Measurements from ENCODE around the gene DDX10.
A peak's percentile ranks its signal among the peaks of the same experiment; 100 is the strongest.
"Not testable (repeated sequence)": the region's sequence is repeated elsewhere in the genome, so short reads cannot be mapped to it uniquely, and the experiment has no call there.

DDX10 gene

GRCh38 chr11:108724974-108725689 lies 60.3 kb downstream of the DDX10 start:
- DNase-seq, result no peak

GRCh38 chr11:108726077-108726800 lies 61.4 kb downstream of the DDX10 start:
- no peak for DNase-seq

GRCh38 chr11:108727665-108728064 lies 62.8 kb downstream of the DDX10 start:
- DNase-seq, result no peak

GRCh38 chr11:108729227-108729871 lies 64.5 kb downstream of the DDX10 start:
- DNase-seq, result no peak

- DNase-seq, result no peak
Measured at GRCh38 chr11:108732395-108732794, 67.5 kb downstream of the DDX10 start.

GRCh38 chr11:108733479-108734116 lies 68.7 kb downstream of the DDX10 start:
- no peak for DNase-seq

GRCh38 chr11:108734283-108734682 lies 69.4 kb downstream of the DDX10 start:
- DNase-seq, result no peak

GRCh38 chr11:108734956-108735559 lies 70.2 kb downstream of the DDX10 start:
- peak; percentile 24 for DNase-seq

GRCh38 chr11:108740132-108740531 lies 75.3 kb downstream of the DDX10 start:
- not testable (repeated sequence) for DNase-seq

- no peak for DNase-seq
Measured at GRCh38 chr11:108743851-108744250, 79.0 kb downstream of the DDX10 start.

- DNase-seq, result no peak
Measured at GRCh38 chr11:108748968-108749367, 84.1 kb downstream of the DDX10 start.

GRCh38 chr11:108751444-108751843 lies 86.6 kb downstream of the DDX10 start:
- DNase-seq, result no peak

GRCh38 chr11:108752297-108752751 lies 87.5 kb downstream of the DDX10 start:
- DNase-seq, result no peak

GRCh38 chr11:108754901-108755625 lies 90.2 kb downstream of the DDX10 start:
- no peak for DNase-seq

GRCh38 chr11:108757630-108758029 lies 92.8 kb downstream of the DDX10 start:
- DNase-seq, result no peak

- no peak for DNase-seq
Measured at GRCh38 chr11:108758458-108758857, 93.6 kb downstream of the DDX10 start.

GRCh38 chr11:108766596-108767173 lies 101.8 kb downstream of the DDX10 start:
- DNase-seq, result no peak

GRCh38 chr11:108768370-108768769 lies 103.5 kb downstream of the DDX10 start:
- DNase-seq, result no peak

- DNase-seq, result no peak
Measured at GRCh38 chr11:108768964-108769363, 104.1 kb downstream of the DDX10 start.

- DNase-seq, result no peak
Measured at GRCh38 chr11:108774037-108774730, 109.3 kb downstream of the DDX10 start.

GRCh38 chr11:108775324-108775723 lies 110.5 kb downstream of the DDX10 start:
- no peak for DNase-seq

Data from NCI-H82 (cell line).